Cerebellar cortex (tissue), 1 donor: ENCODE measurements around the gene TNNC1.

Experiments used
- DNase-seq: peaks from one replicate; pipeline ENCODE4 v3.0.0-alpha.2; 2015; ENCODE audit warnings: low spot score

Gene TNNC1

DNA sequence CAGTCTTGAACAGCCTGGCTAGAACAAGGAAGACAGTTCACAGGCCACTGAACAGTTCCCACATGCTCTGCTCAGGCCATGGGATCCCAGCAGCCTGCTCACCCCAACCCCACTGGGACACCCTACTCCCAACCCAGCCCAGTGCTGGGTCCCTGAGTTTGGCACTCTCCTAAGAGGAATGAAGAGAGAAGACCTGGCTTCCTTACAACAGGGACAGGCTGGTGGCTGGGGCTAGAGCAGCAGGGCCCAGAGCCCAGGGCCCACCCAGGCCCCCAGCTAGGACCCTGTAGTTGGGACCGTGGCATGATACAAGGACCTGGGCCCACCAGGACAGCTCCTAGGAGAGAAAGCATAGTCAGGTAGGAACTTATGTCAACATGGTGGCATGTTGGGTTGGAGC, 52.3 kb downstream of the TNNC1 start:
- no peak for DNase-seq
